Liver (tissue), 9 donors: ENCODE measurements around the gene CAB39. TPM values are rescaled to one million over a fixed set of nuclear protein-coding genes. Genes with fewer than 3 reads are reported as not detected.
"Not testable (repeated sequence)": the region's sequence is repeated elsewhere in the genome, so short reads cannot be mapped to it uniquely, and the experiment has no call there.

ENCODE experiments used
- DNase-seq: peaks from one replicate; pipeline ENCODE4 v3.0.0-alpha.2; 2017; ENCODE audit warnings: low spot score
- H3K27ac ChIP-seq, 2 donors: one replicate each; pipeline ENCODE4 v1.7.0; 2013; ENCODE audit warnings: inconsistent platforms in 2 of 2, low read length in 2 of 2, control low read depth in 1 of 2, low read depth in 1 of 2, mild to moderate bottlenecking in 1 of 2
- H3K27me3 ChIP-seq, 4 donors: one replicate each; pipeline versions ENCODE4 v1.6.1 to v1.7.0; 2013; ENCODE audit warnings: low read length in 3 of 4, inconsistent platforms in 1 of 4, mild to moderate bottlenecking in 1 of 4, moderate library complexity in 1 of 4; ENCODE audit not compliant: control insufficient read depth in 4 of 4, insufficient read depth in 4 of 4
- H3K36me3 ChIP-seq, 4 donors: one replicate each; pipeline versions ENCODE4 v1.6.1 to v1.7.0; 2013; ENCODE audit warnings: low read length in 3 of 4, mild to moderate bottlenecking in 3 of 4, low read depth in 1 of 4, moderate library complexity in 1 of 4; ENCODE audit not compliant: control insufficient read depth in 4 of 4, insufficient read depth in 3 of 4
- H3K4me1 ChIP-seq, 4 donors: one replicate each; pipeline versions ENCODE4 v1.6.1 to v1.7.0; 2013; ENCODE audit warnings: low read length in 3 of 4, mild to moderate bottlenecking in 3 of 4, moderate library complexity in 1 of 4; ENCODE audit not compliant: control insufficient read depth in 4 of 4, insufficient read depth in 4 of 4
- H3K4me3 ChIP-seq, 3 donors: one replicate each; pipeline versions ENCODE4 v1.6.1 to v1.7.0; 2013; ENCODE audit warnings: low read length in 3 of 3, control low read depth in 1 of 3, low read depth in 1 of 3, mild to moderate bottlenecking in 1 of 3
- H3K9ac ChIP-seq, 2 donors: one replicate each; pipeline ENCODE4 v1.7.0; 2013; ENCODE audit warnings: low read length in 2 of 2, mild to moderate bottlenecking in 2 of 2, moderate library complexity in 2 of 2, control low read depth in 1 of 2, low read depth in 1 of 2
- H3K9me3 ChIP-seq, 4 donors: one replicate each; pipeline versions ENCODE4 v1.6.1 to v1.7.0; 2013; ENCODE audit warnings: low read length in 3 of 4; ENCODE audit not compliant: control insufficient read depth in 4 of 4
- ATF3 ChIP-seq: IDR thresholded peaks from 2 replicates; pipeline ENCODE4 v1.6.1; 2016; ENCODE audit warnings: antibody characterized with exemption
- CTCF ChIP-seq: fragments of 150-350 bp; IDR thresholded peaks from 2 replicates; pipeline ENCODE4 v1.5.1; 2017; ENCODE audit warnings: improper control_type of control experiment, low read depth, low read length; ENCODE audit not compliant: missing input control
- EGR1 ChIP-seq, 2 donors: IDR thresholded peaks; 2 replicates each; pipeline ENCODE4 v1.6.1; 2016 to 2018; ENCODE audit warnings: antibody characterized with exemption in 2 of 2, low read depth in 2 of 2
- FOXA1 ChIP-seq: IDR thresholded peaks from 2 replicates; pipeline ENCODE4 v1.6.1; 2016; ENCODE audit warnings: antibody characterized with exemption
- FOXA2 ChIP-seq: IDR thresholded peaks from 2 replicates; pipeline ENCODE4 v1.6.1; 2016; ENCODE audit warnings: antibody characterized with exemption
- GABPA ChIP-seq, 2 donors: IDR thresholded peaks in 1 of 2; conservative IDR thresholded peaks in 1 of 2; 2 replicates each; pipeline ENCODE4 v1.6.1; 2016; ENCODE audit warnings: antibody characterized with exemption in 2 of 2, mild to moderate bottlenecking in 1 of 2, moderate library complexity in 1 of 2
- HNF4A ChIP-seq, 2 donors: conservative IDR thresholded peaks; 2 replicates each; pipeline ENCODE4 v1.6.1; 2016; ENCODE audit warnings: antibody characterized with exemption in 2 of 2, mild to moderate bottlenecking in 2 of 2
- HNF4G ChIP-seq: IDR thresholded peaks from 2 replicates; pipeline ENCODE4 v1.6.1; 2016; ENCODE audit warnings: antibody characterized with exemption
- MAX ChIP-seq: IDR thresholded peaks from 2 replicates; pipeline ENCODE4 v1.6.1; 2016; ENCODE audit warnings: antibody characterized with exemption
- NR2F2 ChIP-seq: IDR thresholded peaks from 2 replicates; pipeline ENCODE4 v1.6.1; 2016; ENCODE audit warnings: antibody characterized with exemption
- RAD21 ChIP-seq, 2 donors: IDR thresholded peaks; 2 replicates each; pipeline ENCODE4 v1.6.1; 2016; ENCODE audit warnings: antibody characterized with exemption in 2 of 2, mild to moderate bottlenecking in 2 of 2
- SP1 ChIP-seq: IDR thresholded peaks from 2 replicates; pipeline ENCODE4 v1.6.1; 2018; ENCODE audit warnings: antibody characterized with exemption, mild to moderate bottlenecking
- TAF1 ChIP-seq: conservative IDR thresholded peaks from 2 replicates; pipeline ENCODE4 v1.6.1; 2016; ENCODE audit warnings: antibody characterized with exemption, mild to moderate bottlenecking
- YY1 ChIP-seq: IDR thresholded peaks from 2 replicates; pipeline ENCODE4 v1.6.1; 2016; ENCODE audit warnings: antibody characterized with exemption, mild to moderate bottlenecking
- ZBTB33 ChIP-seq: IDR thresholded peaks from 2 replicates; pipeline ENCODE4 v1.6.1; 2016; ENCODE audit warnings: antibody characterized with exemption
- WGBS: extraction: QIAGEN DNeasy Blood & Tissue Kit; methylation state at CpG from one replicate; pipeline ENCODE4 v1.1.7; 2013; 5-methylcytosine and 5-hydroxymethylcytosine counted together
- polyA plus RNA-seq, 2 donors: library from polyadenylated mRNA; stranded (reverse) in 1 of 2; unstranded in 1 of 2; fragments of 200-250 nt in 1 of 2; fragments of >200 nt in 1 of 2; fragmentation: Nextera tagmentation in 1 of 2; extraction: Ambion mirVana in 1 of 2; gene quantifications; one replicate each; pipeline versions ENCODE4 v1.2.1 to v1.2.3, GENCODE V29; 2013 to 2015
- total RNA-seq, 2 donors: library from RNA; depleted of rRNA; stranded (reverse); fragments of >200 nt; gene quantifications; one replicate each; pipeline ENCODE4 v1.2.3, GENCODE V29; 2014
- donor health status: healthy.
- donor health status: healthy.
- donor health status: healthy.
- donor health status: healthy.
- donor health status: healthy.

CAB39 gene
- total and polyA plus RNA-seq, 4 donors, result 9.2 to 39.8 (median 26.5) TPM

- TF ChIP-seq CTCF, result no peak
Observed at GRCh38 chr2:230700447-230700846, 12.2 kb upstream of the CAB39 start (continued).

- Histone ChIP-seq H3K4me1 (no peaks in the 10 kb centered on the region), H3K4me3 (no peak overlapping the region), H3K9ac (no peak overlapping the region), H3K36me3 (no peaks in the 10 kb centered on the region), H3K27ac (no peak overlapping the region), H3K27me3 (no peaks in the 10 kb centered on the region), H3K9me3 (no peaks in the 10 kb centered on the region)
- DNase-seq, result no peak
- 89% methylated on average over 3 of the region's 3 CpGs for WGBS
- TF ChIP-seq FOXA2 (no peak), NR2F2 (no peak), MAX (no peak), RAD21 (IDR thresholded peaks at IDR 0.05) (no peak), GABPA (IDR thresholded peaks at IDR 0.05 in 1 of 2, conservative IDR thresholded peaks at IDR 0.05 in 1 of 2) (no peak), EGR1 (IDR thresholded peaks at IDR 0.05; ENCODE audit: low read depth in 2 of 2) (no peak), FOXA1 (no peak), HNF4G (no peak), HNF4A (conservative IDR thresholded peaks at IDR 0.05) (no peak), SP1 (no peak), CTCF (no peak), TAF1 (no peak), YY1 (no peak), ZBTB33 (no peak), ATF3 (no peak)
Observed at GRCh38 chr2:230701308-230701707, 11.3 kb upstream of the CAB39 start.

GRCh38 chr2:230702457-230702856 is 10.2 kb upstream of the CAB39 start:
- H3K27ac ChIP-seq, H3K4me1 ChIP-seq, H3K27me3 ChIP-seq, H3K4me3 ChIP-seq, H3K36me3 ChIP-seq, DNase-seq, H3K9me3 ChIP-seq, H3K9ac ChIP-seq: not testable (repeated sequence)
- WGBS, result 91% methylated on average over 4 of the region's 4 CpGs
